ENCODE data around the gene SORCS3. TPM values are rescaled to one million over a fixed set of nuclear protein-coding genes. Genes with fewer than 3 reads are reported as not detected.

SORCS3 gene
- total RNA-seq, 1 experiment from 2014 or later: 0.04 TPM

- Histone ChIP-seq H3K4me1 (ENCODE audit: insufficient read depth, low read length) (no peaks in the 10 kb centered on the region), H3K23me2 (ENCODE audit: insufficient read length, low read depth, low read length, poor library complexity, severe bottlenecking) (no peaks in the 10 kb centered on the region), H3K18ac (ENCODE audit: insufficient read length, low read depth, low read length) (no peak overlapping the region), H3K9me3 (ENCODE audit: control insufficient read depth, low read depth, low read length) (no peaks in the 10 kb centered on the region), H2BK120ac (ENCODE audit: low read depth, low read length, poor library complexity, severe bottlenecking) (no peak overlapping the region), H3K23ac (ENCODE audit: insufficient read length, low read depth, low read length) (no peak overlapping the region), H3K14ac (ENCODE audit: insufficient read depth, low read length) (no peak overlapping the region), H4K8ac (replicated peaks; ENCODE audit: insufficient read length, low read depth, low read length) (no peak overlapping the region), H2BK15ac (ENCODE audit: low read depth, low read length) (no peak overlapping the region), H2AK5ac (ENCODE audit: insufficient read length, low read length) (no peak overlapping the region), H2AFZ (ENCODE audit: low read length) (no peak overlapping the region), H3T11ph (ENCODE audit: low read length) (no peak overlapping the region), H3K27me3 (ENCODE audit: insufficient read depth, low read length) (no peaks in the 10 kb centered on the region), H3K79me1 (ENCODE audit: insufficient read depth, low read depth, low read length, poor library complexity, severe bottlenecking) (no peaks in the 10 kb centered on the region), H3K79me2 (ENCODE audit: insufficient read depth, low read length) (no peaks in the 10 kb centered on the region), H4K91ac (ENCODE audit: insufficient read length, low read depth, low read length) (no peak overlapping the region), H2BK5ac (ENCODE audit: insufficient read length, low read length) (no peak overlapping the region), H4K20me1 (ENCODE audit: control insufficient read depth, insufficient read depth, insufficient read length) (no peaks in the 10 kb centered on the region), H2BK20ac (ENCODE audit: low read depth, low read length, poor library complexity, severe bottlenecking) (no peak overlapping the region), H3K9ac (ENCODE audit: extremely low read depth, insufficient read length, low read length) (no peak overlapping the region), H3K56ac (ENCODE audit: insufficient read length, low read depth, low read length) (no peak overlapping the region), H4K5ac (ENCODE audit: insufficient read length, low read depth, low read length) (no peak overlapping the region), H3K4me2 (ENCODE audit: insufficient read depth, insufficient read length, low read length) (no peak overlapping the region), H2BK12ac (ENCODE audit: insufficient read length, low read depth, low read length) (no peak overlapping the region), H3K27ac (ENCODE audit: insufficient read length, low read depth, low read length) (no peak overlapping the region), H3K4ac (ENCODE audit: low read depth, low read length) (no peak overlapping the region)
- TF ChIP-seq, protein P1, sequence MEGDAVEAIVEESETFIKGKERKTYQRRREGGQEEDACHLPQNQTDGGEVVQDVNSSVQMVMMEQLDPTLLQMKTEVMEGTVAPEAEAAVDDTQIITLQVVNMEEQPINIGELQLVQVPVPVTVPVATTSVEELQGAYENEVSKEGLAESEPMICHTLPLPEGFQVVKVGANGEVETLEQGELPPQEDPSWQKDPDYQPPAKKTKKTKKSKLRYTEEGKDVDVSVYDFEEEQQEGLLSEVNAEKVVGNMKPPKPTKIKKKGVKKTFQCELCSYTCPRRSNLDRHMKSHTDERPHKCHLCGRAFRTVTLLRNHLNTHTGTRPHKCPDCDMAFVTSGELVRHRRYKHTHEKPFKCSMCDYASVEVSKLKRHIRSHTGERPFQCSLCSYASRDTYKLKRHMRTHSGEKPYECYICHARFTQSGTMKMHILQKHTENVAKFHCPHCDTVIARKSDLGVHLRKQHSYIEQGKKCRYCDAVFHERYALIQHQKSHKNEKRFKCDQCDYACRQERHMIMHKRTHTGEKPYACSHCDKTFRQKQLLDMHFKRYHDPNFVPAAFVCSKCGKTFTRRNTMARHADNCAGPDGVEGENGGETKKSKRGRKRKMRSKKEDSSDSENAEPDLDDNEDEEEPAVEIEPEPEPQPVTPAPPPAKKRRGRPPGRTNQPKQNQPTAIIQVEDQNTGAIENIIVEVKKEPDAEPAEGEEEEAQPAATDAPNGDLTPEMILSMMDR (conservative IDR thresholded peaks at IDR 0.05): no peak
- Mint-ChIP-seq H3K27ac (no peak overlapping the region), H3K4me3 (no peak overlapping the region), H3K27me3 (ENCODE audit: low read depth) (peaks cover 4% of the 10 kb centered on the region; the same call in 1 of the 2 replicates), H3K36me3 (ENCODE audit: insufficient read depth in 1 of 3, low read depth in 3 of 3) (no peaks in the 10 kb centered on the region), H3K9me3 (no peaks in the 10 kb centered on the region), H3K4me1 (no peaks in the 10 kb centered on the region)
- WGBS (ENCODE audit: extremely low coverage, insufficient read length, low lambda C conversion rate): no CpG with 5 or more reads among the region's 9 CpGs
- no peak for DNase-seq
Measured at GRCh38 chr10:104947314-104947713, 306.2 kb downstream of the SORCS3 start.

Measured in H9 (cell line).